Neural crest cell (in vitro differentiated cells): ENCODE results near the gene ADGRD2. TPM values are rescaled to one million over a fixed set of nuclear protein-coding genes. Genes with fewer than 3 reads are reported as not detected.

ENCODE experiments used
- DNase-seq: peaks from one replicate; pipeline ENCODE4 v3.0.0; 2021; ENCODE audit warnings: low read depth, mixed read lengths, low spot score
- H3K27ac Mint-ChIP-seq: one replicate; pipeline ENCODE4 v1.8.0; 2021; ENCODE audit warnings: mild to moderate bottlenecking, mixed read lengths; ENCODE audit not compliant: unreplicated experiment
- H3K27me3 Mint-ChIP-seq: 2 replicates; pipeline ENCODE4 v1.8.0; 2021; ENCODE audit warnings: low read depth, mild to moderate bottlenecking, mixed read lengths
- H3K36me3 Mint-ChIP-seq: 2 replicates; pipeline ENCODE4 v1.8.0; 2021; ENCODE audit warnings: low read depth, mild to moderate bottlenecking, mixed read lengths
- H3K4me1 Mint-ChIP-seq: 2 replicates; pipeline ENCODE4 v1.8.0; 2021; ENCODE audit warnings: mixed read lengths
- H3K4me3 Mint-ChIP-seq: one replicate; pipeline ENCODE4 v1.8.0; 2021; ENCODE audit warnings: mild to moderate bottlenecking, mixed read lengths
- H3K9me3 Mint-ChIP-seq: 2 replicates; pipeline ENCODE4 v1.8.0; 2021; ENCODE audit warnings: mixed read lengths
- total RNA-seq: library from RNA; stranded (reverse); gene quantifications from 2 replicates; pipeline ENCODE4 v1.2.1, GENCODE V29; 2021
- TF ChIP-seq, protein P1 (sequence below): fragments of 200-600 bp; sonication (generic); conservative IDR thresholded peaks from 2 replicates; pipeline ENCODE4 v1.5.0; 2021; ENCODE audit warnings: antibody characterized with exemption, mild to moderate bottlenecking

ADGRD2 gene
- total RNA-seq, 1 donor from 2014 or later: 0.44 TPM

DNA sequence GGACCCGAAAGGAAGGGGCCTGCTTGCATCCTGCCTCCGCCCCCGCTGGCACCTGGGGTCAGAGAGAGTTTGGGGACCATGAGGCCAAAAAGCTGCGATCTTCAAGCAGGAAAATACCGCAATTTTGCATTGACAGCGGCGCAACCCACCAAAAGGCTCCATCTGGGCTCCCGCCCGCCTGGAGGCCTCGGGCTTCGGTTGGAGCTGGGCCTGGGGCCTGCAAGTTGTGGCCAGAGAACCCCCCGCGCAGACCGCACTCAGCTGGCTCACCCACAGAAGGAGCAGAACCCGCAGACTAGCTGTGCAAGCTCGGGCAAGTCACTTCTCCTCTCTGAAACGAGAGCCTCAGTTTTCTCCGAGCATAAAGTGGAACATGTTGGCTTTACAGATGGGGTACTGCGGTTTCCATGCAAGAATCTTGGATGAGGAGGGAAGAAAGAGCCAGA lies 55.7 kb downstream of the ADGRD2 start:
- TF ChIP-seq, protein P1, sequence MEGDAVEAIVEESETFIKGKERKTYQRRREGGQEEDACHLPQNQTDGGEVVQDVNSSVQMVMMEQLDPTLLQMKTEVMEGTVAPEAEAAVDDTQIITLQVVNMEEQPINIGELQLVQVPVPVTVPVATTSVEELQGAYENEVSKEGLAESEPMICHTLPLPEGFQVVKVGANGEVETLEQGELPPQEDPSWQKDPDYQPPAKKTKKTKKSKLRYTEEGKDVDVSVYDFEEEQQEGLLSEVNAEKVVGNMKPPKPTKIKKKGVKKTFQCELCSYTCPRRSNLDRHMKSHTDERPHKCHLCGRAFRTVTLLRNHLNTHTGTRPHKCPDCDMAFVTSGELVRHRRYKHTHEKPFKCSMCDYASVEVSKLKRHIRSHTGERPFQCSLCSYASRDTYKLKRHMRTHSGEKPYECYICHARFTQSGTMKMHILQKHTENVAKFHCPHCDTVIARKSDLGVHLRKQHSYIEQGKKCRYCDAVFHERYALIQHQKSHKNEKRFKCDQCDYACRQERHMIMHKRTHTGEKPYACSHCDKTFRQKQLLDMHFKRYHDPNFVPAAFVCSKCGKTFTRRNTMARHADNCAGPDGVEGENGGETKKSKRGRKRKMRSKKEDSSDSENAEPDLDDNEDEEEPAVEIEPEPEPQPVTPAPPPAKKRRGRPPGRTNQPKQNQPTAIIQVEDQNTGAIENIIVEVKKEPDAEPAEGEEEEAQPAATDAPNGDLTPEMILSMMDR: no peak
- Mint-ChIP-seq H3K4me3 (no peak overlapping the region), H3K27me3 (peaks cover 60% of the 10 kb centered on the region), H3K27ac (no peak overlapping the region), H3K4me1 (peaks cover 6% of the 10 kb centered on the region), H3K9me3 (no peaks in the 10 kb centered on the region), H3K36me3 (no peaks in the 10 kb centered on the region)
- DNase-seq: no peak

DNA sequence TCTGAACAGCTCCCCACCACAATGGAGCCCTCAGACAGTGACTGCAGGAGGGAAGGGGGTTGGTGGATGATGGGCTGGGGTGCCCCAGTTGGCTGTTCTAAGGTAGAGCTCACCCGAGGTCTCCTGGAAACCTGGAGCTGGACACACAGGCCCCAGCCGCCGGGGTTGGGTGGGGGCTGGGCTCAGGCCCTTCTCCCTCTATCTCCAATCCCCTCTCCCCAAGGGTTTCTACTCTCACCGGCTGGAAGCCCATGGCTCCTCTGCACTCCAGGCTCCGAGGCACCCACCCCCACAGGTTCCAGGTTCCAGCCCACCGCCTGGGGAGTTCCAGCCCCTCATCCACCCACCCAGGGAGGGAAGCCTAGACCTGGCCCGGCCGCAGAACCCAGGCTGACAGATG lies 56.2 kb downstream of the ADGRD2 start:
- H3K27me3 Mint-ChIP-seq: peaks cover 55% of the 10 kb centered on the region

DNA sequence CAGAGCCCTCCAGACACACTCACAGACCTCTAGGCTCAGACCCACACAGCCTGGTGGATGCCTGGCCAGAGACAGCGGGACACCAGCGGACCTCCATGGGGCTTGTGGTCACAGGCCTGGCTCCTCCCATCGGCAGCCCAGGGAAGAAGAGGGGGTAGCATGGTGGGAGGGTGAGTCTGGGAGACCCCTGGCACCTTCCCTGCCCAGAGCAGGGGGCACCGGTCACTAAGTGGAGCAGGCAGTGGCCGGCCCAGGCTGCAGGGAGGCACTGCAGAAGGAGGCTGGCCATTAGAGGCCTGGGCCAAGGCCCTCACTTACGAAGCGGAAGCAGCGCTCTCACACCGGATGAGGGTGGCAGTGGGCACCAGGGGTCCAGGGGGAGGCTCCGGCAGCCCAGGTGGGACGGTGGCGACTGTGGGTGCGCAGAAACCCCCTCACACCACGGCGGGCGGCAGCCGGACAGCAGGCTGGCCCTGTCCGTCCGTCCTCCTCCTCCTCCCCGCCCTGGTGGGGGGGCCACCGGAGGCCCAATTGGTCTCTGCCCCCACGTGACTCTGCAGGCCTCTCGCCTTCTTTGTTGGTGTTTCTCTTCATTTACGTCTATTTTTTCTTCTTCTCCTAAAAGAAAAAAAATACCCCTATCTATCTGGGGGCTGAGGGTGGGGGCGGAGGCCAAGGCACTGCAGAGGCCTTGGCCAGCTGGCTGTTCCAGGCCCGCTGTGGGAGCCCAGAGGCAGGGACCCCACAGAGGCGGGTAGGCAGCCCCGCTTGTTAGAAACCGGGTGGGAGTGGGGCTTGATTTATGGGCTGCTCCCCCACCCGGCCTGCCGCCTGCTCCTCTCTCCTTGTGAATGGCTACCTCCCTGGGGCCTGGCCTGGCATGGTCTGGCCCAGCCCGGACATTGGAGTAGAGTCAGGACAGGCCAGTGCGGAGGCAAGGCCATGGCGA lies 57.0 kb downstream of the ADGRD2 start, which contains the start of gene NR5A1:
Gene NR5A1, minus strand, starts transcription at position 469 of the 949 bp plus-strand sequence. CDS start 4,004 bp downstream, outside the sequence.
- H3K4me3 Mint-ChIP-seq: no peak within 1 kb of the TSS
- no peak within 1 kb of the TSS for H3K27ac Mint-ChIP-seq
- H3K27me3 Mint-ChIP-seq: peaks cover 49% of the 10 kb centered on the region

More for the DNA sequence above, 56.2 kb downstream of the ADGRD2 start:
- DNase-seq: no peak
- no peaks in the 10 kb centered on the region for H3K36me3 Mint-ChIP-seq
- H3K4me3 Mint-ChIP-seq: no peak overlapping the region
- H3K4me1 Mint-ChIP-seq: peaks cover 6% of the 10 kb centered on the region
- H3K9me3 Mint-ChIP-seq: no peaks in the 10 kb centered on the region
- TF ChIP-seq, protein P1: no peak
- no peak overlapping the region for H3K27ac Mint-ChIP-seq

DNA sequence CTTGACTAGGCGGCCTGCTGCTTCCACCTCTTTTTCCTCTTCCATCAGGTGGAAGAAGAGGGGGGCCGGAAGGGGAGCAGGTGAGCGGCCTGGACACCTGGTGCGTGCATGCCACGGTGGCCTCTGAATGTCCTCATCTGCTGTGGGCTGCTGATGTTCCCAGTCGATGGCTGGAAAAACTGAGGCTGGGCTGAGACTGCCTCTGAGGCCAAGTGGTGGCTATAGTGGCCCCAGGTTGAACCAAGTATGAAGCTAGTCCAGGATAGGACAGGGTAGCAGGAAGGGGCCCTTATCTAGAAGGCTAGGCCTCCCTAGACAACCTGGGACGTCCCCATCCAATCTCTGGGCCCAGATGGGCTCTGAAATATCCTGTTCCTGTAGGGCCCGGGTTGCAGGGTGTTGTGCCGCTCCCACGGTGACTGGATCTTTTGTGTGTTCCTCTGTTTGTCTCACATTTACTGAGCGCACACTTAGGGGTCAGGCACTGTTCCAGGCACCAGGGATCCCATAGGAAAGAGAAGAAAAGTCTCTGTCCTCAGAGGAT lies 57.7 kb downstream of the ADGRD2 start:
- H3K36me3 Mint-ChIP-seq: no peaks in the 10 kb centered on the region
- no peaks in the 10 kb centered on the region for H3K9me3 Mint-ChIP-seq
- H3K27ac Mint-ChIP-seq: no peak overlapping the region
- no peak for DNase-seq
- TF ChIP-seq, protein P1: no peak
- H3K4me1 Mint-ChIP-seq: peaks cover 17% of the 10 kb centered on the region
- H3K27me3 Mint-ChIP-seq: peaks cover 42% of the 10 kb centered on the region
- no peak overlapping the region for H3K4me3 Mint-ChIP-seq

More for the DNA sequence above, 57.0 kb downstream of the ADGRD2 start, which contains the start of gene NR5A1:
- peaks cover 12% of the 10 kb centered on the region for H3K4me1 Mint-ChIP-seq
- H3K36me3 Mint-ChIP-seq: no peaks in the 10 kb centered on the region
- TF ChIP-seq, protein P1: no peak
- no peaks in the 10 kb centered on the region for H3K9me3 Mint-ChIP-seq
- DNase-seq: no peak

DNA sequence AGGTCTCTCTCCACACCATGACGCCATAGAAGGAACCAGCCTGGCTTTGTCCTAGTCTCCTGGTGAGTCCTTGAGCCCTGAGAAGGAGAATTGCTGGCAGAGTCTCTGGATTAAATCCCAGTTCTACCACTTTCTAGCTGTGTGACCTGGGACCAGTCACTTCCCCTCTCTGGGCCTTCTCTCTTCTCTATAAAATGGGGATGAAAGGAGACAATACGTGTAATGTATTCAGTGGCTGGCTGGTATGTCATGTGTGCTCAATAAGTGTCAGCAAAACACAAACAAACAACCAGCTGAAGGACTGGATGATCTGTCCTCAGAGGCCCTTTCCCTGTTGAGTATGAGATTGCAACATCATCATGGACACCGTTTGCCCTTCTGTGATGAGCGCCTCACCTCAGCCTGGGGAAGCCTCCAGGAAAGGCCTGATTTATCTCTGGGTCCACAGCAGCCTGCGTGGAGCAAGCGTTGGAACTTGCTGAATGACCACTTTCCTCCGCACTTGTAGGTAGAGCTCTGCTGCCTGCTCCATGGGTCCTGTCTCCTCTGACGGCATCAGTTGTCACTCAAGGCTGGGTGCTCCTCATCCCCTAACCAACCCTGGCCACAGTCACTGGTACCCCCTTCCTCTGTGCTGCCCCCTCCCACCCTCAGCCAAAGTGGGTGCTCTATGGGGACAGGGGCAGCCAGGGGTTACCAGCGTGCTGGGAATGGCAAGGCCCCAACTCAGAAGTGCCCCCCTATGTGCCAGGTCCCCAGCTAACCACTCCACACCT lies 60.6 kb downstream of the ADGRD2 start:
- Mint-ChIP-seq H3K9me3 (no peaks in the 10 kb centered on the region), H3K4me1 (peaks cover 16% of the 10 kb centered on the region), H3K27me3 (peaks cover 27% of the 10 kb centered on the region), H3K36me3 (no peaks in the 10 kb centered on the region), H3K27ac (no peak overlapping the region), H3K4me3 (no peak overlapping the region)
- DNase-seq: no peak
- TF ChIP-seq, protein P1: no peak
